GM19240 (cell line): ENCODE data around the gene ZNF681.
"Not testable (repeated sequence)": the region's sequence is repeated elsewhere in the genome, so short reads cannot be mapped to it uniquely, and the experiment has no call there.

Source experiments
- DNase-seq: peaks from one replicate; pipeline ENCODE4 v3.0.0; 2011; ENCODE audit warnings: low spot score; ENCODE audit not compliant: insufficient read length

ZNF681 gene

DNA sequence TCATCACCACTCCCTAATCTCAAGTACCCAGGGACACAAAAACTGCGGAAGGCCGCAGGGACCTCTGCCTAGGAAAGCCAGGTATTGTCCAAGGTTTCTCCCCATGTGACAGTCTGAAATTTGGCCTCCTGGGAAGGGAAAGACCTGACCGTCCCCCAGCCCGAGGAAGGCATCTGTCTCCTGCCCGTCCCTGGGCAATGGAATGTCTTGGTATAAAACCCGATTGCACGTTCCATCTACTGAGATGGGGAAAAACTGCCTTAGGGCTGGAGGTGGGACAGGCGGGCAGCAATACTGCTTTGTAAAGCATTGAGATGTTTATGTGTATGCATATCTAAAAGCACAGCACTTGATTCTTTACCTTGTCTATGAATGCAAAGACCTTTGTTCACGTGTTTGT is 65.8 kb downstream of the ZNF681 start:
- DNase-seq = not testable (repeated sequence)
